Hepatic stellate cell (primary cell): Measurements from ENCODE around the gene AUTS2.

Experiments used
- DNase-seq: peaks from one replicate; pipeline ENCODE4 v3.0.0; 2011; ENCODE audit warnings: low spot score

AUTS2 gene

GRCh38 chr7:70556761-70557160 is 958.5 kb downstream of the AUTS2 start:
- DNase-seq: no peak

GRCh38 chr7:70557338-70557737 is 959.1 kb downstream of the AUTS2 start:
- no peak for DNase-seq

- DNase-seq: no peak
Observed at GRCh38 chr7:70559815-70560214, 961.5 kb downstream of the AUTS2 start.

GRCh38 chr7:70563960-70564359 is 965.7 kb downstream of the AUTS2 start:
- DNase-seq: no peak

GRCh38 chr7:70565721-70566370 is 967.6 kb downstream of the AUTS2 start:
- no peak for DNase-seq

GRCh38 chr7:70566671-70567070 is 968.4 kb downstream of the AUTS2 start:
- no peak for DNase-seq

GRCh38 chr7:70568674-70569334 is 970.5 kb downstream of the AUTS2 start:
- no peak for DNase-seq

- no peak for DNase-seq
Observed at GRCh38 chr7:70569335-70569819, 971.1 kb downstream of the AUTS2 start.

- DNase-seq: no peak
Observed at GRCh38 chr7:70570029-70570428, 971.8 kb downstream of the AUTS2 start.

GRCh38 chr7:70570961-70571360 is 972.7 kb downstream of the AUTS2 start:
- no peak for DNase-seq

GRCh38 chr7:70571403-70571934 is 973.2 kb downstream of the AUTS2 start:
- DNase-seq: no peak

GRCh38 chr7:70571961-70572360 is 973.7 kb downstream of the AUTS2 start:
- DNase-seq: no peak

GRCh38 chr7:70572571-70572970 is 974.3 kb downstream of the AUTS2 start:
- no peak for DNase-seq

GRCh38 chr7:70573071-70573661 is 974.9 kb downstream of the AUTS2 start:
- no peak for DNase-seq

GRCh38 chr7:70573696-70574095 is 975.4 kb downstream of the AUTS2 start:
- DNase-seq: no peak

- DNase-seq: no peak
Observed at GRCh38 chr7:70574314-70574834, 976.1 kb downstream of the AUTS2 start.

GRCh38 chr7:70574970-70575799 is 976.9 kb downstream of the AUTS2 start:
- DNase-seq: no peak

GRCh38 chr7:70577078-70577477 is 978.8 kb downstream of the AUTS2 start:
- DNase-seq: no peak

GRCh38 chr7:70578131-70578530 is 979.9 kb downstream of the AUTS2 start:
- no peak for DNase-seq

- DNase-seq: no peak
Observed at GRCh38 chr7:70579397-70580097, 981.3 kb downstream of the AUTS2 start.

- no peak for DNase-seq
Observed at GRCh38 chr7:70580161-70580560, 981.9 kb downstream of the AUTS2 start.
